T47D (cell line): ENCODE results near the gene ITPKB.

Experiments used
- DNase-seq, 2 experiments: peaks; one replicate each; pipeline versions ENCODE4 v3.0.0 to v3.0.0-alpha.2; 2011 to 2012; ENCODE audit warnings: low read depth in 1 of 2, low spot score in 1 of 2
- JUND ChIP-seq: IDR thresholded peaks from 2 replicates; pipeline ENCODE4 v1.6.1; 2012; ENCODE audit warnings: low read depth
- in situ Hi-C: cut with HindIII; loops from 2 replicates; pipeline ENCODE4 v1.10.0; 2016; ENCODE audit warnings: low sequenced_read_pairs, low pct_unique_long_range_greater_than_20kb

ITPKB gene

GRCh38 chr1:226666164-226666506 is 72.9 kb downstream of the ITPKB start:
- in situ Hi-C loops: no loop called here
- no peak for TF ChIP-seq JUND
- no peak for DNase-seq

DNA sequence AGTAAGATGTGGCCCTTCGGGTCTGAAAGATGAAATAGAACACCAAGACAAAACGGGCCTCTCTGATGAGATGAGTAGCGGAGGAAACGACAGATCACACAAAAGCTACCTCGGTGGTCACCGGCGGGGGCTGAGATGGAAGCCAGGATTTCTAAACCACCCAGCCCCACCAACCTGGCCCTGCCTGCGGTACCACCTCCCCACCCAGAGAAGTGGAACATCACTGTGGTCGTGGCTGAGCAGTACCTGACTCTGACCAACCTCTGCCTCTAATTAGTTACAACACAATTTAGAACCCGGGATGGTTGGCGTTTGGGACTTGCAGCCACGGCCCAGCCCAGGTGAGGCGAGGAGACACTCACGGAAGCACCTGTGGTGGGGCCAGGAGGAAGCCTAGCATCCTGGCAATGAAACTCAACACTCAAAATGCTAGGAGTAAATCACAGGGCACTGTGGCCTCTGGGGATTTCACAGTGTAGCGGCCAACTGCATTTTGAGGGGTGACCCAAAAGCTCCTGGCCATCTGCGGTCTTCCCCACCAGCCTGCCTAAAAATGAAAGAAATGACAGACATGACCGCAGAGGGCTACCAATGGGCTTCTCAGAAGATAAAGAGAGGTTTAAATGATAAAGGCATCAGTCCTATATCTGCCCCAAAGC is 73.4 kb downstream of the ITPKB start:
- no peak for TF ChIP-seq JUND
- in situ Hi-C loops: no loop called here
- DNase-seq: no peak

DNA sequence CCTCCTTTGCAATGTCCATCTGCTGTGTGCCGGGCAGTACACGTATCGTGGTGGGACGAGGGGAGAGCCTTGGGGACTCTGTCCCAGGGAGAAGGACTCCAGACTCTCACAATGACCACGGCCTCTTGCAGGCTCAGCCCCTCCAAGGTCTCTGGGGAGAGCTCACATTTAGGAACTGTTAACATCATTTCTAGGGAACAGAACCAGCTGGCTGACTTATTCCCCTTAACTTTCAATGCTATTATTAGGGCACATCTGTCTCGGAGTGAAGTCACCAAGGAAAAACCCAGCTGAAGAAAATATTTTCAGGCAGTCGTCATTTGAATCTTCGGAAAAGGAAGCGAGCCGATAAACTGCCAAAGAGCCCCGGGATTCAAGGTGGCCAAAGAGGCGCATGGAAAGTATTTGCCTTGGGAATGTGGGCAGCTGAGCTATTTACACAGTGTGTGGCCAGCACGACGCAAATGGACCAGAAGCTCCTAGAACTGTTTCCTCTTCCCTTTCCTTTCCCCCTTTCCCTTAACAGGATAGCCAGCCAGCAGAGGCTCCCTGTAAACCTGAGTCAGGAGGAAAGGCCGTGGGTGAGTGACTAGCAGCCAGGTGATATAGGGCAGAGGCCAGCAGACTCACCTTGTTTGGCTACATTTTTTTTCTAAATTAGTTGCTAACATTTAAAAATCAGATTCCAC is 74.5 kb downstream of the ITPKB start:
- TF ChIP-seq JUND: no peak
- peak in 1 of 2 experiments; percentile 38 for DNase-seq
- in situ Hi-C loops: no loop called here

DNA sequence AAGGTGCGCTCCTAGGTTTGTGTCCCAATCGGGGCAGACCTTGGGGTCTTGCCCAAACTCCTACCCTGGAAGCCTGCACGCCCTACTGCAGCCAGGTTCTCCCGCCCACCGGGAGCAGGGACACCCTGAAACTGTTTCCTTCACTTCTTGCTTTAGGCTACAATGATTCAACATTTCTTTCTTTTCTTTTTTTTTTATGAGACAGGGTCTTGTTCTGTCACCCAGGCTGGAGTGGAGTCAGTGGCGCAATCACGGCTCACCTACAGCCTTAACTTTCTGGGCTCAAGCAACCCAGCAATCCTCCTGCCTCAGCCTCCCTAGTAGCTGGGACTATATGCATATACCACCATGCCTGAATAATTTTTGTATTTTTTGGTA is 75.8 kb downstream of the ITPKB start:
- in situ Hi-C loops: no loop called here
- TF ChIP-seq JUND: no peak
- DNase-seq: no peak

- no peak for TF ChIP-seq JUND
- in situ Hi-C loops: no loop called here
- DNase-seq: no peak
These were observed 76.3 kb downstream of the ITPKB start for GRCh38 chr1:226662642-226663326.

DNA sequence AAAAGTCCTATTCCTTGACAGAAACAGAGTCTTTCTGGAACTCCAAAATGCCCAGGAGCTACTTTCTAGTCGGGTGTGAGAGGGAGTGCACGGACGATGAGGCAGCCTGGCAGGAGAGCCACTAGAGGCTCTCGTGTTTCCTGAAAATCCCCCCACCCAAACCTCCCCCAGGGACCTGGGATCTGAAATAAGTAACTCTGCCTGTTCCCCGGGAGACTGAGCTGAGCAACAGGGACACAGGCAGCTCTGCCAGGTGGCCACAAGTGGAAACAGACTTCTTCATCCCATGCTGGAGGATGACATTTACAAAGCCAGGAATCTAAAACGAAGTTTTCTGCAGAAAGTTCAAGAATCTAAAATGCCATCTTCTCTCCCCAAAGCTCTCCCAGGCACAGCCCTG is 77.1 kb downstream of the ITPKB start:
- no peak for TF ChIP-seq JUND
- DNase-seq: no peak
- in situ Hi-C loops: no loop called here

DNA sequence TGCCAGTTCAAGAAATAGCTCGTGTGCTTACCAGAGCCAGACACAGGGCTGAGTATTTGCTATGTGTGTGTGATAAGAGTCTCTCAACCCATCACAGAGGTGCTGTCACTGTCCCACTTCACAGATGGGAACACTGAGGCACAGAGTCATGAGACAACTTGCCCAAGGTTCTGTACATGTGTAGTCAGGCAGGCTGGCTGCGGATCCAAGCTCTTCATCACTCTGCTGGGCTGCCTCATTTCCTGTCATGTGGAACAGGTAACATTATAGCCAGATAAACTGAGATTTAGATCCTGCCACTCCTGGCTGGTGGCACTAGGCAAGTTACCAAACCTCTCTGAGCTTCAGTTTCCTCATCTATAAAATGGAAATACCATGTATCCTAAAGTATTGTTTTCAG is 77.8 kb downstream of the ITPKB start:
- TF ChIP-seq JUND: no peak
- no peak for DNase-seq
- in situ Hi-C loops: no loop called here

- no peak for DNase-seq
- in situ Hi-C loops: no loop called here
- no peak for TF ChIP-seq JUND
These were observed 78.5 kb downstream of the ITPKB start for GRCh38 chr1:226660410-226661182.

DNA sequence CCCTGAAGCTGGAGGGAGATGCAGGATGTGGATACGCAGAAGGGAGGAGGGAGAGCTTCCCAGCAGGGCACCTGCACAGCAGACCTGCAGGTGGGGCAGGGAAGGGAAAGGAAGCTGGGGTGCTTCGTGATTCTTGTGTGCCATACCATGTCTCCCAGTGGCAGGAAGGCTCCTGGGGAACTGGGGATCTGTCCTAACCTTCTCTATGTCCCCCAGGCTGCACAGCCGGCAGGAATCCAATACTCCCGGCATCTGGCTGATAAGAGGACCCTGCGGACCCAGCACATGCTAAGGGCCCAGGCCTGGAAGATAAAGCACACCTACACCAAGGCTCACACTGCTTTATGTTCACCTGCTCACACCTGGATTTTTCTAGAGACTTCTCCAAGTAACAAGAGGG is 79.4 kb downstream of the ITPKB start:
- in situ Hi-C loops: no loop called here
- TF ChIP-seq JUND: no peak
- no peak for DNase-seq

DNA sequence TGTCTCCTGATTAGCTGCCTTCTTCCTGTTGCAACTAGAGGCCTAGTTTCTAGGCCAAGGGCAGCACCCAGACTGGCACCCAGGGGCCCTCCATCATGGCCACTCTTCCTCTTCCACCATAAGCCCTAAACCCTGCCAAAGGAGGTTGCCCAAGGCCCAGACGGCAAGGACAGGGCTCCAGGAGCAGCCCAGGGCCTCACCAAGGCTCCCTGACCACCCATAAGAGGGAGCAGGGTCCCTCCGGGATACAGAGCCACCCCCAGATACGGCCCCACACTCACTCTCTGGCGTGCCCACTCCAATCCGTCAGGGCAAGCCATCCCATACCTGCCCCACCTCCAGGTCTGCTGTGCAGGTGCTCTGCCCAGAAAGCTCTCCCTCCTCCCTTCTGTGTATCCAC is 79.9 kb downstream of the ITPKB start:
- in situ Hi-C loops: no loop called here
- no peak for TF ChIP-seq JUND

DNA sequence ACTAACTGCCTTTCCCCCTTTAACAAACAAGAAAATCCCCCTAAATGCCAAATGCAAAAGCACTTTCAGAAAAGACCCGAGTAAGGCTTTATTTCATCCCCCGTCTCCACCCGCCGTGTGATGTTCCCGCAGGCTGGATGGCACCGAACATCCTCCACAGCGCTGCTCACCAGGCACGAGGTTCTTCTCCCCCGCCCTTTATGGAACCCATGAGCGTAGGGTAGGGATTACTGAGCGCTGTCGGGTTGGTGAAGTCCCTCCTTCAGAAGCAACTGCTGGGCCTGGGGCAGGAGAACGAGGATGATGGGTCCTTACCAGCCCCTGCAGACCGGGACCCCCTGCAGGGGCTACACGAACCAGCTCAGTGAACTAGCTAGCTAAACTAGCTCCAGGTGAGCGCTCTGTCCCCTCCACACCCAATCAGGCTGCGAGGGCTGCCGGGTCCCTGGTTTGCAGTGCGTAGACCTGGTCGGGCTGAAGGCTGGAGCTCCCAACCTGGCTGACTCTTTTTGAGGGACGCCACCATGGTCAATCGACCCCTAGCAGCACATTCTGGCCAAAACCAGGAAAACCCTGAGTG is 80.4 kb downstream of the ITPKB start:
- TF ChIP-seq JUND: no peak
- in situ Hi-C loops: no loop called here
- DNase-seq: no peak

More for the DNA sequence above, 79.9 kb downstream of the ITPKB start:
- DNase-seq: no peak

DNA sequence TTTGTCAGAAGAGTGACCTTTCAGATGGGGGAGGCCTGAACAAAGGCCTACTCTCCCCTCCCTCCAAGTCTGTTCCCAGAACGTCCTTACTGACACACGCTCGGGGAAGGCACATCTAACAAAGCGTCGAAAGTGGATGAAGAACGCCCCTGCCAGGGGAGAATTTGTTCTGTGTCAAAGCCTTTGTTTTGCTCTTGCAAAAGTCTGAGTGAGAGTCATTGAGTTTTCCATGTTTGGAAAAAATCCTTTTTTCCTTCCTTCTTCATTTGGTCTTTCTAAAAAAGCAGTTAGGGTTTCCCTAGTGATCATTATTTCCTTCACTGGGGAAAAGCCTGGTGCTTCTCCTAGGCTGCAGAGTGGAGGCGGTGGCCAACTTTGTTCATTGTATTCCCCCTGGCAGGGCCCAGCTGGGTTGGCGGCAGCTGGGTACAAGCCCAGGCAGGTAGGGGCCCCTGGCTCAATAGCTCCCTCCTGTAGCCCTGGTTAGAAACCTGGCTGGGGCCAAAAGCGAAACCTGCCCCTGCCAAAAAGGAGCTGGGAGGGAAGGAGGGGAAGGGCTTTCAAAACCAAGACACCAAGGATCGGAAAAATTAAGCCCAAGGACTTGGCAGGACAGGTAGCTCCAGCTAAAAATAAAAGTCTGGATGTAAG is 81.1 kb downstream of the ITPKB start:
- in situ Hi-C loops: no loop called here
- DNase-seq: no peak
- TF ChIP-seq JUND: no peak
